ENCODE measurements around the gene NDEL1. TPM values are rescaled to one million over a fixed set of nuclear protein-coding genes. Genes with fewer than 3 reads are reported as not detected.

The NDEL1 gene
- total RNA-seq, 5 donors from 2014 or later (not counting 1 experiment from before 2014, with no cell fraction given), result 83.4 to 241 (median 99.0) TPM

- Mint-ChIP-seq H3K4me3 (no peak overlapping the region), H3K27ac (no peak overlapping the region), H3K9me3 (peaks cover 0 to 13% (median 7%) of the 10 kb centered on the region in 3 donors), H3K4me1 (no peaks in the 10 kb centered on the region), H3K36me3 (peaks cover 52% of the 10 kb centered on the region), H3K27me3 (no peaks in the 10 kb centered on the region)
- ChIA-PET POLR2A (no interaction called here), CTCF (no interaction called here)
- Histone ChIP-seq H3K27me3 (replicated peaks in 1 of 2; ENCODE audit: control insufficient read depth in 2 of 2, extremely low read depth in 1 of 2, insufficient read depth in 2 of 2, low read length in 1 of 2) (no peaks in the 10 kb centered on the region), H3K36me3 (ENCODE audit: control insufficient read depth in 2 of 2, extremely low read depth in 1 of 2, insufficient read depth in 1 of 2, low read length in 1 of 2) (peaks cover 6 to 8% of the 10 kb centered on the region in 2 donors), H3K4me1 (ENCODE audit: control insufficient read depth in 1 of 2, extremely low read depth in 1 of 2, insufficient read depth in 2 of 2, low read length in 2 of 2) (no peaks in the 10 kb centered on the region), H3K4me3 (ENCODE audit: control insufficient read depth in 1 of 2, extremely low read depth in 1 of 2, low read length in 1 of 2) (no peak overlapping the region), H3K9me3 (no peaks in the 10 kb centered on the region), H3K27ac (ENCODE audit: low read length) (no peak overlapping the region)
- WGBS (ENCODE audit: insufficient coverage), result 96% methylated on average over 16 of the region's 19 CpGs
- ATAC-seq (replicated peaks in 1 of 4) (no peak), DNase-seq (no peak)
Observed at GRCh38 chr17:8487130-8487645, 51.5 kb downstream of the NDEL1 start.

DNA sequence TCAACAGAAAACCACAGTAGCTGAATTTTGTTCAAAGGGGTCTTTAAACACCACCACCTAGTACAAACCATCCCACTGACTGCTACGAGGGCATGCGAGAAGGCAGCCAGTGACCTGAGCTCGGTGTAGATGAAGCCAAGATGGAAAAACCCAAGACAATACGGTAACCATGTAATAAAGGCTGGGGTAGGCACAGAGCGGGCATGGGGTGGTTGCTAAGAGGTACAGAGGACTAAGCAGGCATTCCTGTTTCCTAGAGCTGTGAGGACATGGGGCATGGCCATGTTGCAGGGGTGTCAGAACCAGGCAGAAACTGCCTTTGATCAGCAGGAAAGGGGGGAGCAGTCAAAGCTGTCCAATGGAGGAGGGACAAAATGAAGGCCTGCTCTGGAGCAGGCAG lies 52.1 kb downstream of the NDEL1 start:
- Histone ChIP-seq H3K27me3 (replicated peaks in 1 of 2; ENCODE audit: control insufficient read depth in 2 of 2, extremely low read depth in 1 of 2, insufficient read depth in 2 of 2, low read length in 1 of 2) (no peaks in the 10 kb centered on the region), H3K4me1 (ENCODE audit: control insufficient read depth in 1 of 2, extremely low read depth in 1 of 2, insufficient read depth in 2 of 2, low read length in 2 of 2) (no peaks in the 10 kb centered on the region), H3K36me3 (ENCODE audit: control insufficient read depth in 2 of 2, extremely low read depth in 1 of 2, insufficient read depth in 1 of 2, low read length in 1 of 2) (peaks cover 3 to 8% of the 10 kb centered on the region in 2 donors), H3K4me3 (ENCODE audit: control insufficient read depth in 1 of 2, extremely low read depth in 1 of 2, low read length in 1 of 2) (no peak overlapping the region), H3K9me3 (no peaks in the 10 kb centered on the region), H3K27ac (ENCODE audit: low read length) (no peak overlapping the region)
- H3K36me3 Mint-ChIP-seq, result peaks cover 46% of the 10 kb centered on the region
- DNase-seq, result no peak
- no peaks in the 10 kb centered on the region for H3K4me1 Mint-ChIP-seq
- H3K27ac Mint-ChIP-seq, result no peak overlapping the region
- ChIA-PET POLR2A (no interaction called here), CTCF (no interaction called here)
- peaks cover 0 to 13% (median 7%) of the 10 kb centered on the region in 3 donors for H3K9me3 Mint-ChIP-seq
- H3K4me3 Mint-ChIP-seq, result no peak overlapping the region
- no peaks in the 10 kb centered on the region for H3K27me3 Mint-ChIP-seq
- peak in 1 of 4 experiments; percentile 28 for ATAC-seq (replicated peaks in 1 of 4)
- 100% methylated on average over 3 of the region's 5 CpGs for WGBS (ENCODE audit: insufficient coverage)

DNA sequence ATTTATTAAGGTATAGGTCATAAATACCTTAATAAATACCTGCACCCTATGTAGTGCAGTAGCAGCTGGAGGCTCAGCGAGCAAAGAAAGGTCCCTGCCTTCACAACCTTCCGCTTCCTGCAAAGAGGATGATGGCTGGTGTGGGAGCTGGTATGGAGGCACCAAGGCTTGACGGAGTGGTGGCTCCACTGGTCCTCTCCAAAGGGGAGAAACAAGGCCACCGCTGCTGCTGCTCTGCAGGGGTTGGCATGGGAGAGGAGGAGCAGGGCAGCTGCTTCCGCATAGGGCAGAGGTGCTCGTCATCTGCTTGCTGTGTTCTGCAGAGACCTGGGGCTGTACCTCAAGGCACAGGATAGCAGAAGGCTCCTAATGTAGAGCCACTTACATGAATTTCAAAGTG lies 52.8 kb downstream of the NDEL1 start:
- ChIA-PET CTCF (no interaction called here), POLR2A (no interaction called here)
- Histone ChIP-seq H3K9me3 (no peaks in the 10 kb centered on the region), H3K27me3 (replicated peaks in 1 of 2; ENCODE audit: control insufficient read depth in 2 of 2, extremely low read depth in 1 of 2, insufficient read depth in 2 of 2, low read length in 1 of 2) (no peaks in the 10 kb centered on the region), H3K4me1 (ENCODE audit: control insufficient read depth in 1 of 2, extremely low read depth in 1 of 2, insufficient read depth in 2 of 2, low read length in 2 of 2) (no peaks in the 10 kb centered on the region), H3K4me3 (ENCODE audit: control insufficient read depth in 1 of 2, extremely low read depth in 1 of 2, low read length in 1 of 2) (no peak overlapping the region), H3K36me3 (ENCODE audit: control insufficient read depth in 2 of 2, extremely low read depth in 1 of 2, insufficient read depth in 1 of 2, low read length in 1 of 2) (peaks cover 3% of the 10 kb centered on the region in 2 donors), H3K27ac (ENCODE audit: low read length) (no peak overlapping the region)
- 96% methylated on average over 3 of the region's 6 CpGs for WGBS (ENCODE audit: insufficient coverage)
- ATAC-seq (replicated peaks in 1 of 4), result no peak
- Mint-ChIP-seq H3K9me3 (peaks cover 0 to 8% (median 7%) of the 10 kb centered on the region in 3 donors), H3K27me3 (no peaks in the 10 kb centered on the region), H3K27ac (no peak overlapping the region), H3K4me3 (no peak overlapping the region), H3K4me1 (no peaks in the 10 kb centered on the region), H3K36me3 (peaks cover 39% of the 10 kb centered on the region)
- DNase-seq, result no peak

DNA sequence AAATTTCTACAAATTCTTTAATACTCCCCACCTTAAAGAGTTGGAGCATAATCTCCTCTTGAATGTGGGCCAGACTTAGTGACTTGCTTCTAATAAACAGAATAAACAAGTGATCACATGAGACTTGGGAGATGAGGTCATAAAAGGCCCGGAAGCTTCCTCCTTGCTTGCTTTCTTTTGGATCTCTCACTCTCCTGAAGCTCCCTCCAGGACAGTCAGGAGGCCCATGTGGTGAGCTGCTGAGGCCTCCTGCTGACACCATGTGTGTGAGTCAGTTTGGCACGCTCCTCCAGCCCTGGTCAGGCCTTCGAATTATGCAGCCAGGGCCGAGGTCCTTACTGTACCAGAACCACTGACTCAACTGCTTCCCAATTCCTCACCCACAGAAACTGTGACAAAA lies 53.2 kb downstream of the NDEL1 start:
- ChIA-PET CTCF (no interaction called here), POLR2A (no interaction called here)
- ATAC-seq (replicated peaks in 1 of 4), result no peak
- Mint-ChIP-seq H3K4me1 (no peaks in the 10 kb centered on the region), H3K27me3 (no peaks in the 10 kb centered on the region), H3K9me3 (peaks cover 0 to 7% (median 5%) of the 10 kb centered on the region in 3 donors), H3K4me3 (no peak overlapping the region), H3K36me3 (peaks cover 36% of the 10 kb centered on the region), H3K27ac (no peak overlapping the region)
- no peaks in the 10 kb centered on the region for H3K9me3 ChIP-seq
- peaks cover 0 to 3% of the 10 kb centered on the region in 2 donors for H3K36me3 ChIP-seq (ENCODE audit: control insufficient read depth in 2 of 2, extremely low read depth in 1 of 2, insufficient read depth in 1 of 2, low read length in 1 of 2)
- H3K4me3 ChIP-seq (ENCODE audit: control insufficient read depth in 1 of 2, extremely low read depth in 1 of 2, low read length in 1 of 2), result no peak overlapping the region
- 100% methylated on average over 1 of the region's 4 CpGs for WGBS (ENCODE audit: insufficient coverage)
- H3K4me1 ChIP-seq (ENCODE audit: control insufficient read depth in 1 of 2, extremely low read depth in 1 of 2, insufficient read depth in 2 of 2, low read length in 2 of 2), result no peaks in the 10 kb centered on the region
- no peaks in the 10 kb centered on the region for H3K27me3 ChIP-seq (replicated peaks in 1 of 2; ENCODE audit: control insufficient read depth in 2 of 2, extremely low read depth in 1 of 2, insufficient read depth in 2 of 2, low read length in 1 of 2)
- H3K27ac ChIP-seq (ENCODE audit: low read length), result no peak overlapping the region
- no peak for DNase-seq

DNA sequence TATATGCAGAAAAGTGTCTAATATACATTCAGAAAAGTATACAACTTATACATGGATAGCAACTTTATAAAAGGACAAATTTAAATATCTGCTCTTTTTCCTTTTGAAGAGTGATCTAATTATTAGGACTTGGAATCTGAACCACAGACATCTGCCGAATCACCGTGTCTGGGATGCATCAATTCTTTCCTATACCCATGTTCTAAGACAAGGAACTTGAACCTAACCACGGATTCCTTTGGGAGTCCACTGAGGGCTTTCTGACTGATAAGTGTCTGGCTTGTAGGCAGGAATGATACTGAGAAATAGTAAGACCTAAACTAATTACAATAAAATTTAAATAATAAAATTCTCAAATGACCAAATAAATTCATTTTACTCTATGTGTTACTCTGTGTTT lies 54.2 kb downstream of the NDEL1 start:
- H3K4me3 Mint-ChIP-seq, result no peak overlapping the region
- no peaks in the 10 kb centered on the region for H3K27me3 ChIP-seq (replicated peaks in 1 of 2; ENCODE audit: control insufficient read depth in 2 of 2, extremely low read depth in 1 of 2, insufficient read depth in 2 of 2, low read length in 1 of 2)
- ATAC-seq (replicated peaks in 1 of 4) (no peak), DNase-seq (no peak)
- no peaks in the 10 kb centered on the region for H3K4me1 Mint-ChIP-seq
- no peak overlapping the region for H3K27ac Mint-ChIP-seq
- H3K4me3 ChIP-seq (ENCODE audit: control insufficient read depth in 1 of 2, extremely low read depth in 1 of 2, low read length in 1 of 2), result no peak overlapping the region
- WGBS (ENCODE audit: insufficient coverage), result no CpG with 5 or more reads among the region's 3 CpGs
- no peaks in the 10 kb centered on the region for H3K27me3 Mint-ChIP-seq
- peaks cover 32% of the 10 kb centered on the region for H3K36me3 Mint-ChIP-seq
- POLR2A ChIA-PET, result no interaction called here
- H3K9me3 Mint-ChIP-seq, result peaks cover 0 to 2% (median under 1%) of the 10 kb centered on the region in 3 donors
- H3K9me3 ChIP-seq, result no peaks in the 10 kb centered on the region
- peaks cover 0 to 3% of the 10 kb centered on the region in 2 donors for H3K36me3 ChIP-seq (ENCODE audit: control insufficient read depth in 2 of 2, extremely low read depth in 1 of 2, insufficient read depth in 1 of 2, low read length in 1 of 2)
- H3K4me1 ChIP-seq (ENCODE audit: control insufficient read depth in 1 of 2, extremely low read depth in 1 of 2, insufficient read depth in 2 of 2, low read length in 2 of 2), result no peaks in the 10 kb centered on the region
- CTCF ChIA-PET, result no interaction called here
- no peak overlapping the region for H3K27ac ChIP-seq (ENCODE audit: low read length)

DNA sequence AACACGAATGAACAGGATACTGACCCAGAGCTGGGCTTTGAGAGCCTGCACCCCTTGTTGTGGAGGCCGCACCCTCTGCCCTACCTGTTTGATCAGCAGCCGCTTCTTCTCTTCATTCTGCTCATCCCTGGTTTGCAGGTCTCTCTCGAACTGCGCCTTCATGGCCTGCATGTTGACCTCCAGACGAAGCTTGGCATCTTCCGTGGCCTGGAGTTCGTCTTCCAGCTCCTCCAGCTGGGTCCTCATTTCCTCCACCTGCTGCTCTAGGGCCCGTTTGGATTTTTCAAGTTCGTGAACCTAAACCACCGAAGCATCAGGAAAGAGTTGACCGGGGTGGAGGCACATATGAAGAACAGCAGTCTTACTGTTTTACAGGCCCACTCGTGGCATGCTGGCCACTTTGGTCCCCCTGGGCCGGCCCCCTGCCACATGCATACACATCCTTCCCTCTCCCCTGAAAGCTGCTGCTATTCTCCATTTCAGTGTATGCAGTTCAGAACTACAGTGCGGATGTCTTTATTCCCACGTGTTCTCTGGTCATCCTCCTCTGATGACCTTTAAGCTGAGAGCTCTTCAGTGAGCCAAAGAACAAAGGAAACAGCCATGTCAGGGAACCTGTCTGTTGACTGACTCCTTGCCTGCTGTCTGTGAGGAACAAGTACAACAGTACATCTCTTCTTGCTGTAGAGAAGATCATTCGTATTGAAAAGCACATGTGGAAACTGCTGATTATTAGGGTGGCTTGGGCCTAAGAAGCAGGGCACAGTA lies 54.8 kb downstream of the NDEL1 start:
- H3K36me3 Mint-ChIP-seq, result peaks cover 29% of the 10 kb centered on the region
- H3K4me3 Mint-ChIP-seq, result no peak overlapping the region
- H3K27me3 Mint-ChIP-seq, result no peaks in the 10 kb centered on the region

More for the DNA sequence above, 54.8 kb downstream of the NDEL1 start:
- H3K4me3 ChIP-seq (ENCODE audit: control insufficient read depth in 1 of 2, extremely low read depth in 1 of 2, low read length in 1 of 2), result no peak overlapping the region
- H3K4me1 ChIP-seq (ENCODE audit: control insufficient read depth in 1 of 2, extremely low read depth in 1 of 2, insufficient read depth in 2 of 2, low read length in 2 of 2), result no peaks in the 10 kb centered on the region
- H3K27ac Mint-ChIP-seq, result no peak overlapping the region
- DNase-seq, result no peak
- no peaks in the 10 kb centered on the region for H3K4me1 Mint-ChIP-seq
- no peak overlapping the region for H3K27ac ChIP-seq (ENCODE audit: low read length)
- H3K9me3 ChIP-seq, result no peaks in the 10 kb centered on the region
- CTCF ChIA-PET, result no interaction called here
- no peaks in the 10 kb centered on the region for H3K9me3 Mint-ChIP-seq
- POLR2A ChIA-PET, result no interaction called here
- 93% methylated on average over 16 of the region's 17 CpGs for WGBS (ENCODE audit: insufficient coverage)
- no peak for ATAC-seq (replicated peaks in 1 of 4)
- peaks cover 0 to 3% of the 10 kb centered on the region in 2 donors for H3K36me3 ChIP-seq (ENCODE audit: control insufficient read depth in 2 of 2, extremely low read depth in 1 of 2, insufficient read depth in 1 of 2, low read length in 1 of 2)
- no peaks in the 10 kb centered on the region for H3K27me3 ChIP-seq (replicated peaks in 1 of 2; ENCODE audit: control insufficient read depth in 2 of 2, extremely low read depth in 1 of 2, insufficient read depth in 2 of 2, low read length in 1 of 2)

All from T-cell (primary cell).